Panc1 (cell line): Measurements from ENCODE around the gene AAK1.

Experiments used
- POLR2AphosphoS5 ChIP-seq: IDR thresholded peaks from 2 replicates; pipeline ENCODE4 v1.6.1; 2012; ENCODE audit warnings: mild to moderate bottlenecking, low read depth, low read length, moderate library complexity
- TCF7L2 ChIP-seq: IDR thresholded peaks from 2 replicates; pipeline ENCODE4 v1.6.1; 2011; ENCODE audit warnings: mild to moderate bottlenecking, low read depth, low read length, inconsistent platforms
- TF ChIP-seq, protein P1 (sequence below): fragments of 450-650 bp; IDR thresholded peaks from 2 replicates; pipeline ENCODE4 v1.5.1; 2017; ENCODE audit warnings: mild to moderate bottlenecking
- TF ChIP-seq, protein P2 (sequence below), 2 experiments: IDR thresholded peaks; 2 replicates each; pipeline ENCODE4 v1.6.1; 2011 to 2012; ENCODE audit warnings: low read depth in 2 of 2, control low read depth in 1 of 2, low read length in 1 of 2, mild to moderate bottlenecking in 1 of 2, moderate library complexity in 1 of 2; ENCODE audit not compliant: insufficient read depth in 1 of 2

DNA sequence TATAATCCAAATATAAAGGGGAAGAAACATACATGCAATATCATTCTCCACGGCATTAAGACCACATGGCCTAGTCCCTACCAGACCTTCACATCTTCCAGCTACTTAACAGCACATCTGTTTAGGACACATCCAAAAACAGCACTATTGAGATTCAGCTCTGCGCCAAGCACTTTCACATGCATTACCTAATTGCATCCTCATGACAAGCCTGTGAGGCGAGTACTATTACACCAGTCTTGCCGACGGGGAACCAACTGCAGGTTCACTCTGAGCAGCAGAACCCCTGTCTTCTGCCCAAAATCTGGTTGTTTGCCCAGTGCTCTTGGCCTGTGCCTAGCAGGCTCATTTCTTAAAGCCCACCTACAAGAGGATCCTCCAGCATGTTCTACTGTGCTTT, 66.7 kb downstream of the AAK1 start:
- TF ChIP-seq, protein P1, sequence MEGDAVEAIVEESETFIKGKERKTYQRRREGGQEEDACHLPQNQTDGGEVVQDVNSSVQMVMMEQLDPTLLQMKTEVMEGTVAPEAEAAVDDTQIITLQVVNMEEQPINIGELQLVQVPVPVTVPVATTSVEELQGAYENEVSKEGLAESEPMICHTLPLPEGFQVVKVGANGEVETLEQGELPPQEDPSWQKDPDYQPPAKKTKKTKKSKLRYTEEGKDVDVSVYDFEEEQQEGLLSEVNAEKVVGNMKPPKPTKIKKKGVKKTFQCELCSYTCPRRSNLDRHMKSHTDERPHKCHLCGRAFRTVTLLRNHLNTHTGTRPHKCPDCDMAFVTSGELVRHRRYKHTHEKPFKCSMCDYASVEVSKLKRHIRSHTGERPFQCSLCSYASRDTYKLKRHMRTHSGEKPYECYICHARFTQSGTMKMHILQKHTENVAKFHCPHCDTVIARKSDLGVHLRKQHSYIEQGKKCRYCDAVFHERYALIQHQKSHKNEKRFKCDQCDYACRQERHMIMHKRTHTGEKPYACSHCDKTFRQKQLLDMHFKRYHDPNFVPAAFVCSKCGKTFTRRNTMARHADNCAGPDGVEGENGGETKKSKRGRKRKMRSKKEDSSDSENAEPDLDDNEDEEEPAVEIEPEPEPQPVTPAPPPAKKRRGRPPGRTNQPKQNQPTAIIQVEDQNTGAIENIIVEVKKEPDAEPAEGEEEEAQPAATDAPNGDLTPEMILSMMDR, result no peak
- TF ChIP-seq POLR2AphosphoS5, result no peak
- TF ChIP-seq, protein P2, sequence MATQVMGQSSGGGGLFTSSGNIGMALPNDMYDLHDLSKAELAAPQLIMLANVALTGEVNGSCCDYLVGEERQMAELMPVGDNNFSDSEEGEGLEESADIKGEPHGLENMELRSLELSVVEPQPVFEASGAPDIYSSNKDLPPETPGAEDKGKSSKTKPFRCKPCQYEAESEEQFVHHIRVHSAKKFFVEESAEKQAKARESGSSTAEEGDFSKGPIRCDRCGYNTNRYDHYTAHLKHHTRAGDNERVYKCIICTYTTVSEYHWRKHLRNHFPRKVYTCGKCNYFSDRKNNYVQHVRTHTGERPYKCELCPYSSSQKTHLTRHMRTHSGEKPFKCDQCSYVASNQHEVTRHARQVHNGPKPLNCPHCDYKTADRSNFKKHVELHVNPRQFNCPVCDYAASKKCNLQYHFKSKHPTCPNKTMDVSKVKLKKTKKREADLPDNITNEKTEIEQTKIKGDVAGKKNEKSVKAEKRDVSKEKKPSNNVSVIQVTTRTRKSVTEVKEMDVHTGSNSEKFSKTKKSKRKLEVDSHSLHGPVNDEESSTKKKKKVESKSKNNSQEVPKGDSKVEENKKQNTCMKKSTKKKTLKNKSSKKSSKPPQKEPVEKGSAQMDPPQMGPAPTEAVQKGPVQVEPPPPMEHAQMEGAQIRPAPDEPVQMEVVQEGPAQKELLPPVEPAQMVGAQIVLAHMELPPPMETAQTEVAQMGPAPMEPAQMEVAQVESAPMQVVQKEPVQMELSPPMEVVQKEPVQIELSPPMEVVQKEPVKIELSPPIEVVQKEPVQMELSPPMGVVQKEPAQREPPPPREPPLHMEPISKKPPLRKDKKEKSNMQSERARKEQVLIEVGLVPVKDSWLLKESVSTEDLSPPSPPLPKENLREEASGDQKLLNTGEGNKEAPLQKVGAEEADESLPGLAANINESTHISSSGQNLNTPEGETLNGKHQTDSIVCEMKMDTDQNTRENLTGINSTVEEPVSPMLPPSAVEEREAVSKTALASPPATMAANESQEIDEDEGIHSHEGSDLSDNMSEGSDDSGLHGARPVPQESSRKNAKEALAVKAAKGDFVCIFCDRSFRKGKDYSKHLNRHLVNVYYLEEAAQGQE (IDR thresholded peaks at IDR 0.05; ENCODE audit: insufficient read depth in 1 of 2, low read depth in 2 of 2, low read length in 1 of 2), result no peak
- no peak for TF ChIP-seq TCF7L2
